Liver (tissue), 9 donors: ENCODE results near the gene NPIPB2. TPM values are rescaled to one million over a fixed set of nuclear protein-coding genes. Genes with fewer than 3 reads are reported as not detected.
"Not testable (repeated sequence)": the region's sequence is repeated elsewhere in the genome, so short reads cannot be mapped to it uniquely, and the experiment has no call there.

Experiments used
- DNase-seq: peaks from one replicate; pipeline ENCODE4 v3.0.0-alpha.2; 2017; ENCODE audit warnings: low spot score
- H3K27ac ChIP-seq, 2 donors: one replicate each; pipeline ENCODE4 v1.7.0; 2013; ENCODE audit warnings: inconsistent platforms in 2 of 2, low read length in 2 of 2, control low read depth in 1 of 2, low read depth in 1 of 2, mild to moderate bottlenecking in 1 of 2
- H3K27me3 ChIP-seq, 4 donors: one replicate each; pipeline versions ENCODE4 v1.6.1 to v1.7.0; 2013; ENCODE audit warnings: low read length in 3 of 4, inconsistent platforms in 1 of 4, mild to moderate bottlenecking in 1 of 4, moderate library complexity in 1 of 4; ENCODE audit not compliant: control insufficient read depth in 4 of 4, insufficient read depth in 4 of 4
- H3K36me3 ChIP-seq, 4 donors: one replicate each; pipeline versions ENCODE4 v1.6.1 to v1.7.0; 2013; ENCODE audit warnings: low read length in 3 of 4, mild to moderate bottlenecking in 3 of 4, low read depth in 1 of 4, moderate library complexity in 1 of 4; ENCODE audit not compliant: control insufficient read depth in 4 of 4, insufficient read depth in 3 of 4
- H3K4me1 ChIP-seq, 4 donors: one replicate each; pipeline versions ENCODE4 v1.6.1 to v1.7.0; 2013; ENCODE audit warnings: low read length in 3 of 4, mild to moderate bottlenecking in 3 of 4, moderate library complexity in 1 of 4; ENCODE audit not compliant: control insufficient read depth in 4 of 4, insufficient read depth in 4 of 4
- H3K4me3 ChIP-seq, 3 donors: one replicate each; pipeline versions ENCODE4 v1.6.1 to v1.7.0; 2013; ENCODE audit warnings: low read length in 3 of 3, control low read depth in 1 of 3, low read depth in 1 of 3, mild to moderate bottlenecking in 1 of 3
- H3K9ac ChIP-seq, 2 donors: one replicate each; pipeline ENCODE4 v1.7.0; 2013; ENCODE audit warnings: low read length in 2 of 2, mild to moderate bottlenecking in 2 of 2, moderate library complexity in 2 of 2, control low read depth in 1 of 2, low read depth in 1 of 2
- H3K9me3 ChIP-seq, 4 donors: one replicate each; pipeline versions ENCODE4 v1.6.1 to v1.7.0; 2013; ENCODE audit warnings: low read length in 3 of 4; ENCODE audit not compliant: control insufficient read depth in 4 of 4
- ATF3 ChIP-seq: IDR thresholded peaks from 2 replicates; pipeline ENCODE4 v1.6.1; 2016; ENCODE audit warnings: antibody characterized with exemption
- CTCF ChIP-seq: fragments of 150-350 bp; IDR thresholded peaks from 2 replicates; pipeline ENCODE4 v1.5.1; 2017; ENCODE audit warnings: improper control_type of control experiment, low read depth, low read length; ENCODE audit not compliant: missing input control
- FOXA1 ChIP-seq: IDR thresholded peaks from 2 replicates; pipeline ENCODE4 v1.6.1; 2016; ENCODE audit warnings: antibody characterized with exemption
- HNF4G ChIP-seq: IDR thresholded peaks from 2 replicates; pipeline ENCODE4 v1.6.1; 2016; ENCODE audit warnings: antibody characterized with exemption
- JUND ChIP-seq, 2 donors: IDR thresholded peaks; 2 replicates each; pipeline ENCODE4 v1.6.1; 2016; ENCODE audit warnings: antibody characterized with exemption in 2 of 2
- MAX ChIP-seq: IDR thresholded peaks from 2 replicates; pipeline ENCODE4 v1.6.1; 2016; ENCODE audit warnings: antibody characterized with exemption
- RAD21 ChIP-seq, 2 donors: IDR thresholded peaks; 2 replicates each; pipeline ENCODE4 v1.6.1; 2016; ENCODE audit warnings: antibody characterized with exemption in 2 of 2, mild to moderate bottlenecking in 2 of 2
- REST ChIP-seq: IDR thresholded peaks from 2 replicates; pipeline ENCODE4 v1.6.1; 2016; ENCODE audit warnings: antibody characterized with exemption, mild to moderate bottlenecking
- RXRA ChIP-seq, 2 donors: IDR thresholded peaks; 2 replicates each; pipeline ENCODE4 v1.6.1; 2017 to 2018; ENCODE audit warnings: antibody characterized with exemption in 2 of 2, mild to moderate bottlenecking in 1 of 2
- TAF1 ChIP-seq: conservative IDR thresholded peaks from 2 replicates; pipeline ENCODE4 v1.6.1; 2016; ENCODE audit warnings: antibody characterized with exemption, mild to moderate bottlenecking
- YY1 ChIP-seq: IDR thresholded peaks from 2 replicates; pipeline ENCODE4 v1.6.1; 2016; ENCODE audit warnings: antibody characterized with exemption, mild to moderate bottlenecking
- ZBTB33 ChIP-seq: IDR thresholded peaks from 2 replicates; pipeline ENCODE4 v1.6.1; 2016; ENCODE audit warnings: antibody characterized with exemption
- WGBS: extraction: QIAGEN DNeasy Blood & Tissue Kit; methylation state at CpG from one replicate; pipeline ENCODE4 v1.1.7; 2013; 5-methylcytosine and 5-hydroxymethylcytosine counted together
- polyA plus RNA-seq, 2 donors: library from polyadenylated mRNA; stranded (reverse) in 1 of 2; unstranded in 1 of 2; fragments of 200-250 nt in 1 of 2; fragments of >200 nt in 1 of 2; fragmentation: Nextera tagmentation in 1 of 2; extraction: Ambion mirVana in 1 of 2; gene quantifications; one replicate each; pipeline versions ENCODE4 v1.2.1 to v1.2.3, GENCODE V29; 2013 to 2015
- total RNA-seq, 2 donors: library from RNA; depleted of rRNA; stranded (reverse); fragments of >200 nt; gene quantifications; one replicate each; pipeline ENCODE4 v1.2.3, GENCODE V29; 2014
- donor health status: healthy.
- donor health status: healthy.
- donor health status: healthy.
- donor health status: healthy.
- donor health status: healthy.

NPIPB2 gene
- total and polyA plus RNA-seq, 4 donors, result 0.75 to 4.9 (median 3.3) TPM

- H3K9ac ChIP-seq, result no peak overlapping the region
- H3K9me3 ChIP-seq, result no peaks in the 10 kb centered on the region
- no peak for DNase-seq
- H3K27ac ChIP-seq, result no peak overlapping the region
- H3K4me1 ChIP-seq, result peaks cover 0 to 3% (median under 1%) of the 10 kb centered on the region in 4 donors
- 91% methylated on average over 2 of the region's 2 CpGs for WGBS
- H3K4me3 ChIP-seq, result no peak overlapping the region
- no peaks in the 10 kb centered on the region for H3K36me3 ChIP-seq
- no peaks in the 10 kb centered on the region for H3K27me3 ChIP-seq
- TF ChIP-seq HNF4G (no peak), RXRA (IDR thresholded peaks at IDR 0.05) (no peak), ZBTB33 (no peak), ATF3 (no peak), RAD21 (IDR thresholded peaks at IDR 0.05) (no peak), CTCF (no peak), FOXA1 (no peak), MAX (no peak), REST (no peak), JUND (IDR thresholded peaks at IDR 0.05) (no peak), TAF1 (no peak)
These were observed 14.7 kb upstream of the NPIPB2 start for GRCh38 chr16:11956558-11956957.

GRCh38 chr16:11955713-11956123, 13.9 kb upstream of the NPIPB2 start:
- no peak overlapping the region for H3K27ac ChIP-seq
- WGBS, result 84% methylated on average over 8 of the region's 8 CpGs
- H3K4me1 ChIP-seq, result no peaks in the 10 kb centered on the region
- no peaks in the 10 kb centered on the region for H3K9me3 ChIP-seq
- no peaks in the 10 kb centered on the region for H3K36me3 ChIP-seq
- H3K9ac ChIP-seq, result no peak overlapping the region
- TF ChIP-seq CTCF (no peak), MAX (no peak), REST (no peak), YY1 (no peak)
- no peak overlapping the region for H3K4me3 ChIP-seq
- no peak for DNase-seq
- H3K27me3 ChIP-seq, result no peaks in the 10 kb centered on the region

- not testable (repeated sequence) for H3K9me3 ChIP-seq, H3K36me3 ChIP-seq, H3K27me3 ChIP-seq, H3K4me1 ChIP-seq, H3K4me3 ChIP-seq, H3K27ac ChIP-seq, DNase-seq, H3K9ac ChIP-seq
- 92% methylated on average over 8 of the region's 8 CpGs for WGBS
These were observed 11.7 kb upstream of the NPIPB2 start for GRCh38 chr16:11953576-11953975.
